ENCODE data around the gene GLT6D1.

DNA sequence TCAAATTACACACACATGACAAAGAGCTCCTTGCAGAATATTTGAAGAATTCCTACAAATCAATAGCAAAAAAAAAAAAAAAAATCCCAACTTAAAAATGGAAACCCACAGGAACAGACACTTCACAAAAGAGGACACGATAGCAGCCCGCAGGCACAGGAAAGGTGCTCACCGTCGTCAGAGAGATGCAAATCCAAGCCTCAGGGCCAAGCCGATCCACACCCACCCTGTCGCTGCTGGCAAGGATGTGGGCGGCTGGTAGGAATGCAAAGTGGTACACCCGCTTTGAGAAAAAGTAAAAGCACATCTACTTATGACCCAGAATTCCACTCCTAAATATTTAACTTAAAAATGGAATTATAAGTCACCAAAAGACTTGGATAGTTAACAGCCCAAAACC is 34.6 kb upstream of the GLT6D1 start:
- TF ChIP-seq CTCF (IDR thresholded peaks at IDR 0.05) (no peak), EZH2 (IDR thresholded peaks at IDR 0.05; ENCODE audit: borderline replicate concordance, insufficient read depth, low read depth, low read length, poor library complexity, severe bottlenecking) (no peak)
